HepG2 (cell line): Measurements from ENCODE around the gene CTPS2. TPM values are rescaled to one million over a fixed set of nuclear protein-coding genes. Genes with fewer than 3 reads are reported as not detected.

Experiments
- ATAC-seq: fragments of 200-7000 bp; cut with Tn5 transposase; 3 replicates; pipeline ENCODE4 v1.9.1; 2020; ENCODE audit warnings: mild to moderate bottlenecking, moderate library complexity
- BruUV-seq: library from RNA; stranded (reverse); fragments of 400-500 nt; replicated peaks from 2 replicates; lab custom pipeline; 2021; lab: Mats Ljungman, UMichigan
- CTCF ChIA-PET: fragments of 300-600 bp; formaldehyde crosslinking; extraction: SDS; loops from one replicate; lab custom pipeline; 2021; ENCODE audit warnings: low total read pairs, inconsistent platforms, low intra/inter-chr PET ratio; lab: Yijun Ruan, JAX
- POLR2A ChIA-PET: fragments of 350-600 bp; sonication (Branson Sonifier 250); formaldehyde crosslinking; loops from one replicate; lab custom pipeline; 2020; ENCODE audit warnings: antibody characterized with exemption, inconsistent platforms; lab: Yijun Ruan, JAX
- DNase-seq: peaks from one replicate; pipeline ENCODE4 v3.0.0-alpha.2; 2015; ENCODE audit warnings: low spot score
- FAIRE-seq: peaks from 3 replicates; lab custom pipeline; 2011; peaks lifted over from hg19 to GRCh38; lab: Jason Lieb, UNC
- H2AFZ ChIP-seq: one replicate; pipeline ENCODE4 v1.6.1; 2011; ENCODE audit warnings: low read length, inconsistent platforms
- H3K27ac ChIP-seq: fragments of 300-600 bp; 3 replicates; pipeline ENCODE4 v1.8.0; 2011; ENCODE audit warnings: mixed run types, mild to moderate bottlenecking, mixed read lengths, low read length, inconsistent platforms; ENCODE audit not compliant: insufficient read depth; ENCODE audit errors: extremely low read length
- H3K27me3 ChIP-seq, 2 experiments: fragments of 200-600 bp in 1 of 2; 2 replicates in 1 of 2; 3 replicates in 1 of 2; pipeline versions ENCODE4 v1.6.0 to v1.8.0; 2011; ENCODE audit warnings: low read length in 2 of 2, mild to moderate bottlenecking in 2 of 2, moderate library complexity in 2 of 2, inconsistent platforms in 1 of 2; ENCODE audit not compliant: insufficient read depth in 2 of 2, control insufficient read depth in 1 of 2
- H3K36me3 ChIP-seq, 2 experiments: fragments of 200-600 bp in 1 of 2; replicated peaks in 1 of 2; 2 replicates in 1 of 2; 3 replicates in 1 of 2; pipeline versions ENCODE4 v1.5.1 to v1.8.0; 2011; ENCODE audit warnings: low read length in 2 of 2, inconsistent platforms in 1 of 2; ENCODE audit not compliant: insufficient read depth in 2 of 2, control insufficient read depth in 1 of 2
- H3K4me1 ChIP-seq: 2 replicates; pipeline ENCODE4 v1.5.1; 2012; ENCODE audit warnings: low read length, inconsistent platforms; ENCODE audit not compliant: insufficient read depth
- H3K4me2 ChIP-seq: 2 replicates; pipeline ENCODE4 v1.6.0; 2011; ENCODE audit warnings: low read depth, low read length, inconsistent platforms
- H3K4me3 ChIP-seq, 3 experiments: fragments of 200-600 bp in 1 of 3; sonication (generic), shearing (Covaris generic) in 1 of 3; replicated peaks in 1 of 3; 2 replicates each; pipeline ENCODE4 v1.5.1; 2011 to 2016; ENCODE audit warnings: low read length in 3 of 3, inconsistent platforms in 2 of 3, low read depth in 2 of 3, mild to moderate bottlenecking in 2 of 3, control low read depth in 1 of 3, mixed read lengths in 1 of 3; ENCODE audit not compliant: insufficient read depth in 1 of 3
- H3K79me2 ChIP-seq: one replicate; pipeline ENCODE4 v1.6.1; 2011; ENCODE audit warnings: low read length, inconsistent platforms; ENCODE audit not compliant: insufficient read depth
- H3K9ac ChIP-seq: 2 replicates; pipeline ENCODE4 v1.6.0; 2011; ENCODE audit warnings: mild to moderate bottlenecking, low read depth, low read length, inconsistent platforms; ENCODE audit not compliant: insufficient read depth
- H3K9me3 ChIP-seq: 2 replicates; pipeline ENCODE4 v1.5.1; 2012; ENCODE audit warnings: mild to moderate bottlenecking, low read length
- H4K20me1 ChIP-seq: 2 replicates; pipeline ENCODE4 v1.6.0; 2011; ENCODE audit warnings: inconsistent platforms, mild to moderate bottlenecking, low read length, moderate library complexity; ENCODE audit not compliant: insufficient read depth
- HNF4G ChIP-seq, 2 experiments: sonication (generic) in 1 of 2; formaldehyde crosslinking in 1 of 2; IDR thresholded peaks; 2 replicates each; pipeline versions ENCODE4 v1.4.0 to v1.6.1; 2011 to 2020; ENCODE audit warnings: borderline replicate concordance in 2 of 2, low read depth in 2 of 2, mild to moderate bottlenecking in 2 of 2, low read length in 1 of 2, missing genetic modification reagents in 1 of 2, moderate library complexity in 1 of 2
- NFKBIZ ChIP-seq: IDR thresholded peaks from 2 replicates; pipeline ENCODE4 v1.6.1; 2018; ENCODE audit warnings: missing genetic modification reagents, missing compliant biosample characterization
- POGZ ChIP-seq: sonication (generic); formaldehyde crosslinking; IDR thresholded peaks from 2 replicates; pipeline ENCODE4 v1.4.0; 2020; ENCODE audit warnings: mild to moderate bottlenecking, missing genetic modification reagents
- REPIN1 ChIP-seq: sonication (generic); formaldehyde crosslinking; IDR thresholded peaks from 2 replicates; pipeline ENCODE4 v1.8.0; 2022; ENCODE audit warnings: missing genetic modification reagents, low read depth, mild to moderate bottlenecking, borderline replicate concordance
- SRSF1 ChIP-seq: fragments of 200-400 bp; formaldehyde crosslinking; optimal IDR thresholded peaks from 2 replicates; pipeline ENCODE3; 2017; ENCODE audit warnings: mild to moderate bottlenecking, low read depth, low read length, moderate library complexity
- SSRP1 ChIP-seq: IDR thresholded peaks from 2 replicates; pipeline ENCODE4 v1.6.1; 2016; ENCODE audit warnings: control low read depth
- SYNCRIP ChIP-seq: fragments of 200-400 bp; formaldehyde crosslinking; IDR thresholded peaks from 2 replicates; pipeline ENCODE4 v1.6.1; 2018; ENCODE audit warnings: mild to moderate bottlenecking, low read depth, low read length; ENCODE audit not compliant: insufficient read depth
- THYN1 ChIP-seq: sonication (generic); formaldehyde crosslinking; IDR thresholded peaks from 2 replicates; pipeline ENCODE4 v1.8.1; 2023; ENCODE audit warnings: low read depth, mild to moderate bottlenecking, moderate library complexity, missing genetic modification reagents, borderline replicate concordance
- ZNF484 ChIP-seq: sonication (generic); formaldehyde crosslinking; IDR thresholded peaks from 2 replicates; pipeline ENCODE4 v1.5.1; 2020; ENCODE audit warnings: mild to moderate bottlenecking, low read depth, missing genetic modification reagents, borderline replicate concordance
- ZNF672 ChIP-seq: sonication (generic); formaldehyde crosslinking; IDR thresholded peaks from 2 replicates; pipeline ENCODE4 v1.8.1; 2022; ENCODE audit warnings: missing genetic modification reagents
- ZNF674 ChIP-seq: sonication (generic); formaldehyde crosslinking; IDR thresholded peaks from 2 replicates; pipeline ENCODE4 v1.5.0; 2020; ENCODE audit warnings: low read depth, mild to moderate bottlenecking, missing genetic modification reagents
- ZNF781 ChIP-seq: sonication (generic); formaldehyde crosslinking; IDR thresholded peaks from 2 replicates; pipeline ENCODE4 v1.5.1; 2020; ENCODE audit warnings: borderline replicate concordance, mild to moderate bottlenecking, missing genetic modification reagents; ENCODE audit errors: not compliant biosample characterization
- WGBS: methylation state at CpG from one replicate; pipeline ENCODE4 v1.1.6; 2017; ENCODE audit warnings: low lambda C conversion rate; 5-methylcytosine and 5-hydroxymethylcytosine counted together
- in situ Hi-C: cut with HindIII; loops from 2 replicates; pipeline ENCODE4 v1.10.0; 2017; ENCODE audit warnings: low pct_unique_long_range_greater_than_20kb; ENCODE audit not compliant: extremely low pct_ligation_motif_present
- intact Hi-C: fragments of 100-400 bp; cut with micrococcal nuclease; formaldehyde crosslinking; loops from one replicate; pipeline ENCODE4 v1.10.0; 2022; ENCODE audit not compliant: unreplicated experiment
- polyA plus RNA-seq, 8 experiments: library from polyadenylated mRNA; depleted of rRNA in 3 of 8; stranded (reverse) in 7 of 8; unstranded in 1 of 8; fragments of >200 nt; fragmentation: Illumina TruSeq in 4 of 8; extraction: Trizol in 4 of 8; gene quantifications; 2 replicates each; pipeline versions ENCODE4 v1.2.1 to v1.2.3, GENCODE V29; 2011 to 2016; ENCODE audit warnings: low read depth in 4 of 8, missing spikeins in 1 of 8, mixed read lengths in 1 of 8; ENCODE audit not compliant: insufficient read depth in 1 of 8
- total RNA-seq, 5 experiments: library from RNA; depleted of rRNA; stranded (reverse); fragments of >200 nt; fragmentation: Illumina TruSeq; extraction: Trizol; gene quantifications; 2 replicates each; pipeline ENCODE4 v1.2.3, GENCODE V29; 2016; ENCODE audit warnings: low read depth in 1 of 5
- TF ChIP-seq, protein P1 (sequence below): IDR thresholded peaks from 2 replicates; pipeline ENCODE4 v1.6.1; 2016; ENCODE audit warnings: mild to moderate bottlenecking, missing biosample characterization, missing genetic modification reagents
- TF ChIP-seq, protein P2 (sequence below): sonication (generic); formaldehyde crosslinking; IDR thresholded peaks from 2 replicates; pipeline ENCODE4 v1.8.1; 2022; ENCODE audit warnings: mild to moderate bottlenecking, missing genetic modification reagents
- TF ChIP-seq, protein P3 (sequence below): sonication (generic); formaldehyde crosslinking; IDR thresholded peaks from 2 replicates; pipeline ENCODE4 v1.4.0; 2020; ENCODE audit warnings: low read depth, mild to moderate bottlenecking, missing genetic modification reagents
- TF ChIP-seq, protein P4 (sequence below): sonication (generic); formaldehyde crosslinking; IDR thresholded peaks from 2 replicates; pipeline ENCODE4 v1.5.0; 2020; ENCODE audit warnings: mild to moderate bottlenecking, missing genetic modification reagents
- TF ChIP-seq, protein P5 (sequence below): sonication (generic); formaldehyde crosslinking; IDR thresholded peaks from 2 replicates; pipeline ENCODE4 v1.4.0; 2020; ENCODE audit warnings: missing genetic modification reagents; ENCODE audit errors: not compliant biosample characterization

CTPS2 gene
- total and polyA plus RNA-seq, 2 of the 13 experiments (the other 11 are each of a cell fraction or from before 2014, with no cell fraction given), result 10.3 to 26.1 TPM

DNA sequence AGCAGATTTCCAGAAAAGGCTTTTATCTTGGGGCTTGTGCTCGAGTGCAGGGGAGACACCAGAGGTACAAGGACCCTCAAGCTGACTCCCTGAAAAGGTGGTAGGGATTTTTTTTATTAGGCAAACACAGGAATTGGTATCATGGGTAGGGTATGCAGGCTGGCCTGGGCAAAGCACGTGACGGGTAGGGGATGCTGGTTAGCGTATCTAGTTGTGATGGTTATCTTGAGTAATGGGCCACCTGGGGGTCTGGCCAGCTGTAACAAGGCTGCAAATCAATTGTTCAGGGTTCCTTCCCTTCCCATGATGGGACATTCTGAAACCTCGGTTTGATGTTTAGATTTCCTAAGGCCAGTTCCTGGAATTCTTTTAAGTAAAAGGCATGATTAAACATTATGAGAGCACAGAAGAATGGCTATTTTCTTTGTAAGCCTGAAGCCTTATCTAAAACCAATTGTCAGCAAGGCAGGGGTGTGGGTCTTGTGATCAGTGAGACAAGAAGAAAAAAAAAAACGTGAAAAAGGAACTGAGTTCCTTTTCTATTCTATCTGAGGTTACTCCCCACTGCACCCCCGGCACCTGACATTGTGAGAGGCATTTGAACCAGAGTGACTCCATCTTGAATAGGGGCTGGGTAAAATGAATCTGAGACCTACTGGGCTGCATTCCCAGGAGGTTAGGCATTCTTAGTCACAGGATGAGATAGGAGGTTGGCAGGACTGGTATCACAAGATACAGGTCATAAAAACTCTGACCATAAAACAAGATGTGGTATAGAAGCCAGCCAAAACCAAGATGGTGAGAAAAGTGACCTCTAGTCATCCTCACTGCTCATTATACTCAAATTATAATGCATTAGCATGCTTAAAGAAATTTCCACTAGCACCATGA is 126.7 kb downstream of the CTPS2 start:
- Histone ChIP-seq H3K4me2 (no peak overlapping the region), H3K9me3 (no peaks in the 10 kb centered on the region), H3K36me3 (no peaks in the 10 kb centered on the region), H3K79me2 (no peaks in the 10 kb centered on the region), H2AFZ (no peak overlapping the region), H3K4me3 (no peak overlapping the region), H3K27me3 (no peaks in the 10 kb centered on the region), H3K9ac (no peak overlapping the region), H3K27ac (no peak overlapping the region), H3K4me1 (no peaks in the 10 kb centered on the region), H4K20me1 (no peaks in the 10 kb centered on the region)
- ATAC-seq (no peak), DNase-seq (no peak), FAIRE-seq (no peak)
- intact Hi-C loops (no loop called here), in situ Hi-C loops (no loop called here)
- POLR2A ChIA-PET, result no interaction called here
- WGBS, result 94% methylated on average over 7 of the region's 7 CpGs
- no TSS peak for BruUV-seq
- CTCF ChIA-PET, result no interaction called here
- TF ChIP-seq ZNF781 (CRISPR knock-in tag) (no peak), POGZ (CRISPR knock-in tag) (no peak), ZNF672 (no peak), SRSF1 (no peak), THYN1 (CRISPR knock-in tag) (no peak), ZNF674 (CRISPR knock-in tag) (no peak), ZNF484 (CRISPR knock-in tag) (no peak), SSRP1 (CRISPR knock-in tag) (no peak), REPIN1 (CRISPR knock-in tag) (no peak), NFKBIZ (CRISPR knock-in tag) (no peak), HNF4G (IDR thresholded peaks at IDR 0.05; ENCODE audit: borderline replicate concordance, low read depth, low read length) (no peak), HNF4G (CRISPR knock-in tag; IDR thresholded peaks at IDR 0.05; ENCODE audit: borderline replicate concordance, low read depth) (no peak), SYNCRIP (no peak)
- TF ChIP-seq, protein P1, sequence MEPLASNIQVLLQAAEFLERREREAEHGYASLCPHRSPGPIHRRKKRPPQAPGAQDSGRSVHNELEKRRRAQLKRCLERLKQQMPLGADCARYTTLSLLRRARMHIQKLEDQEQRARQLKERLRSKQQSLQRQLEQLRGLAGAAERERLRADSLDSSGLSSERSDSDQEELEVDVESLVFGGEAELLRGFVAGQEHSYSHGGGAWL (CRISPR knock-in tag), result no peak
- TF ChIP-seq, protein P2, sequence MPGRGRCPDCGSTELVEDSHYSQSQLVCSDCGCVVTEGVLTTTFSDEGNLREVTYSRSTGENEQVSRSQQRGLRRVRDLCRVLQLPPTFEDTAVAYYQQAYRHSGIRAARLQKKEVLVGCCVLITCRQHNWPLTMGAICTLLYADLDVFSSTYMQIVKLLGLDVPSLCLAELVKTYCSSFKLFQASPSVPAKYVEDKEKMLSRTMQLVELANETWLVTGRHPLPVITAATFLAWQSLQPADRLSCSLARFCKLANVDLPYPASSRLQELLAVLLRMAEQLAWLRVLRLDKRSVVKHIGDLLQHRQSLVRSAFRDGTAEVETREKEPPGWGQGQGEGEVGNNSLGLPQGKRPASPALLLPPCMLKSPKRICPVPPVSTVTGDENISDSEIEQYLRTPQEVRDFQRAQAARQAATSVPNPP (CRISPR knock-in tag), result no peak
- TF ChIP-seq, protein P3, sequence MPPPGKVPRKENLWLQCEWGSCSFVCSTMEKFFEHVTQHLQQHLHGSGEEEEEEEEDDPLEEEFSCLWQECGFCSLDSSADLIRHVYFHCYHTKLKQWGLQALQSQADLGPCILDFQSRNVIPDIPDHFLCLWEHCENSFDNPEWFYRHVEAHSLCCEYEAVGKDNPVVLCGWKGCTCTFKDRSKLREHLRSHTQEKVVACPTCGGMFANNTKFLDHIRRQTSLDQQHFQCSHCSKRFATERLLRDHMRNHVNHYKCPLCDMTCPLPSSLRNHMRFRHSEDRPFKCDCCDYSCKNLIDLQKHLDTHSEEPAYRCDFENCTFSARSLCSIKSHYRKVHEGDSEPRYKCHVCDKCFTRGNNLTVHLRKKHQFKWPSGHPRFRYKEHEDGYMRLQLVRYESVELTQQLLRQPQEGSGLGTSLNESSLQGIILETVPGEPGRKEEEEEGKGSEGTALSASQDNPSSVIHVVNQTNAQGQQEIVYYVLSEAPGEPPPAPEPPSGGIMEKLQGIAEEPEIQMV (CRISPR knock-in tag), result no peak
- TF ChIP-seq, protein P4, sequence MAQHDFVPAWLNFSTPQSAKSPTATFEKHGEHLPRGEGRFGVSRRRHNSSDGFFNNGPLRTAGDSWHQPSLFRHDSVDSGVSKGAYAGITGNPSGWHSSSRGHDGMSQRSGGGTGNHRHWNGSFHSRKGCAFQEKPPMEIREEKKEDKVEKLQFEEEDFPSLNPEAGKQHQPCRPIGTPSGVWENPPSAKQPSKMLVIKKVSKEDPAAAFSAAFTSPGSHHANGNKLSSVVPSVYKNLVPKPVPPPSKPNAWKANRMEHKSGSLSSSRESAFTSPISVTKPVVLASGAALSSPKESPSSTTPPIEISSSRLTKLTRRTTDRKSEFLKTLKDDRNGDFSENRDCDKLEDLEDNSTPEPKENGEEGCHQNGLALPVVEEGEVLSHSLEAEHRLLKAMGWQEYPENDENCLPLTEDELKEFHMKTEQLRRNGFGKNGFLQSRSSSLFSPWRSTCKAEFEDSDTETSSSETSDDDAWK (CRISPR knock-in tag), result no peak
- TF ChIP-seq, protein P5, sequence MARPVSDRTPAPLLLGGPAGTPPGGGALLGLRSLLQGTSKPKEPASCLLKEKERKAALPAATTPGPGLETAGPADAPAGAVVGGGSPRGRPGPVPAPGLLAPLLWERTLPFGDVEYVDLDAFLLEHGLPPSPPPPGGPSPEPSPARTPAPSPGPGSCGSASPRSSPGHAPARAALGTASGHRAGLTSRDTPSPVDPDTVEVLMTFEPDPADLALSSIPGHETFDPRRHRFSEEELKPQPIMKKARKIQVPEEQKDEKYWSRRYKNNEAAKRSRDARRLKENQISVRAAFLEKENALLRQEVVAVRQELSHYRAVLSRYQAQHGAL (CRISPR knock-in tag), result no peak
